Mammary epithelial cell (primary cell): ENCODE results near the gene WIZ.

ENCODE experiments used
- CTCF ChIP-seq, 2 donors: IDR thresholded peaks in 1 of 2; conservative IDR thresholded peaks in 1 of 2; 2 replicates each; pipeline ENCODE4 v1.5.1; 2011 to 2012; ENCODE audit warnings: inconsistent platforms in 2 of 2, low read length in 2 of 2, mild to moderate bottlenecking in 2 of 2, control low read depth in 1 of 2, low read depth in 1 of 2; ENCODE audit not compliant: insufficient read depth in 1 of 2; ENCODE audit errors: extremely low read depth in 1 of 2
- EZH2 ChIP-seq: IDR thresholded peaks from 2 replicates; pipeline ENCODE4 v1.6.1; 2012; ENCODE audit warnings: low read length, inconsistent platforms, borderline replicate concordance

- TF ChIP-seq CTCF (conservative IDR thresholded peaks at IDR 0.05 in 1 of 2, IDR thresholded peaks at IDR 0.05 in 1 of 2; ENCODE audit: extremely low read depth in 1 of 2, insufficient read depth in 1 of 2, low read depth in 1 of 2, low read length in 2 of 2) (no peak), EZH2 (no peak)
Observed at GRCh38 chr19:15439821-15440641, 9.7 kb downstream of the WIZ start.
